LNCaP clone FGC (cell line): ENCODE data around the gene MCFD2.
"Not testable (repeated sequence)": the region's sequence is repeated elsewhere in the genome, so short reads cannot be mapped to it uniquely, and the experiment has no call there.

Experiments used
- DNase-seq: peaks from one replicate; pipeline ENCODE4 v3.0.0-alpha.2; 2011; ENCODE audit warnings: low read depth
- H3K4me3 ChIP-seq: 2 replicates; pipeline ENCODE4 v1.5.1; 2011; ENCODE audit warnings: mild to moderate bottlenecking, low read depth, low read length, control low read depth
- TF ChIP-seq, protein P1 (sequence below): IDR thresholded peaks from 2 replicates; pipeline ENCODE4 v1.5.1; 2012; ENCODE audit warnings: mild to moderate bottlenecking; ENCODE audit not compliant: control insufficient read depth, insufficient read depth; ENCODE audit errors: extremely low read depth

MCFD2 gene

DNA sequence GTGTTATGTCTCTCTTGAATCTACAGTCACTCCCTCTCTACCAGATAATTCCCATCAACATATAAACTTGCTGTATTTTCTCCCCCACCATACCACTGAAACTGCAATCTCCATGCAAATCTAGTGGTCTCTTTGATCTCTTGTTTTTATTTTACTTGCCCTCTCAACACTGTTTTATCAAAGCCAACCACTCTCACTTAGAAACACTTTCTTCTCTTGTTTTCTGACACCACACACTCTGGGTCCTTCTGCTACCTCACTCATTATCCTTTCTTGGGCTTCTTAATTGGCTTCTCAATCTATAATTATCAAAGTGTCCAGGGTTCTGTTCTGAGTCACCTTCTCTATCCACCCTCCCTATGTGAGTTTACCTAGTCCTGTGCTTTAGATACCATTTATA lies 2.0 kb upstream of the MCFD2 start:
- DNase-seq: no peak
- TF ChIP-seq, protein P1, sequence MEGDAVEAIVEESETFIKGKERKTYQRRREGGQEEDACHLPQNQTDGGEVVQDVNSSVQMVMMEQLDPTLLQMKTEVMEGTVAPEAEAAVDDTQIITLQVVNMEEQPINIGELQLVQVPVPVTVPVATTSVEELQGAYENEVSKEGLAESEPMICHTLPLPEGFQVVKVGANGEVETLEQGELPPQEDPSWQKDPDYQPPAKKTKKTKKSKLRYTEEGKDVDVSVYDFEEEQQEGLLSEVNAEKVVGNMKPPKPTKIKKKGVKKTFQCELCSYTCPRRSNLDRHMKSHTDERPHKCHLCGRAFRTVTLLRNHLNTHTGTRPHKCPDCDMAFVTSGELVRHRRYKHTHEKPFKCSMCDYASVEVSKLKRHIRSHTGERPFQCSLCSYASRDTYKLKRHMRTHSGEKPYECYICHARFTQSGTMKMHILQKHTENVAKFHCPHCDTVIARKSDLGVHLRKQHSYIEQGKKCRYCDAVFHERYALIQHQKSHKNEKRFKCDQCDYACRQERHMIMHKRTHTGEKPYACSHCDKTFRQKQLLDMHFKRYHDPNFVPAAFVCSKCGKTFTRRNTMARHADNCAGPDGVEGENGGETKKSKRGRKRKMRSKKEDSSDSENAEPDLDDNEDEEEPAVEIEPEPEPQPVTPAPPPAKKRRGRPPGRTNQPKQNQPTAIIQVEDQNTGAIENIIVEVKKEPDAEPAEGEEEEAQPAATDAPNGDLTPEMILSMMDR: no peak
- H3K4me3 ChIP-seq: no peak overlapping the region

DNA sequence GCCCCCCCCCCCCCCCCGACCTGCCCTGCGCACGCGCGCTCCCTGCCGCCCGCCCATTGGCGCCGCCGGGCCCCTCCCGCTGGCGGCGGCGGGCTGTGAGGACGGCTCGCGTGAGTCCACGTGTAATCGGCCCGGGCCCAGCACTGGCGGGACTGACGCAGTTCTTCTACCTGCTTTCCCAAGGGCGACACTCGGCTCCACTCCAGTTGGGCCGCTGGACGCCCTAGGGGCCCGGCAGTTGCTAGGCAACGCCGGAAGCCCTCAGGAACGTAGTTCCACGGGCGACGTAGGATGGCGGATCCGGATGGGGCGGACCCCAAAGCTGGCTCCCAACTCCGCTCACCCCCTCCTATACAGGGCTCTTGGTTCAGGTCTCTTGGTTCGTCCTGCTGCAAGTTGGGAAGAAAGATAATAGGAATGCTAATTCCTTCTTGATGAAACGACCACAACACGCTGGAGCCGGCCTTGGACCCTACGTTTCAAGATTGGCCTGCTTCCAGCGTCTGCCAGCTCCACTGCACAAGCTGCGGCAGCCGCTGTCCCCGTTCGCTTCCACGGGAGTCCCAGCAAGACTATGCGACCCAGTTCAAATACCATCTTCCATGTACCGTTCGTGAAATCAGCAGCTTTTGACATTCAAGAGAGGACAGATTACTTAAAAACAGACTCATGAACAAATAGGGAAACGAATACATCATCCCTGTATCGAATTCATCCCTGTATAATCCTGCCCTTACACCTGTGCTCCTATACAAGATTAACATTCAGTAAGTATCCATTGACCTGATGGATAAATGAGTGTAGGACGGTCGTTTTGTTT lies 415 bp upstream of the MCFD2 start:
- DNase-seq: peak; percentile 83
- TF ChIP-seq, protein P1: no peak
- H3K4me3 ChIP-seq: peak overlapping the region; percentile 80

DNA sequence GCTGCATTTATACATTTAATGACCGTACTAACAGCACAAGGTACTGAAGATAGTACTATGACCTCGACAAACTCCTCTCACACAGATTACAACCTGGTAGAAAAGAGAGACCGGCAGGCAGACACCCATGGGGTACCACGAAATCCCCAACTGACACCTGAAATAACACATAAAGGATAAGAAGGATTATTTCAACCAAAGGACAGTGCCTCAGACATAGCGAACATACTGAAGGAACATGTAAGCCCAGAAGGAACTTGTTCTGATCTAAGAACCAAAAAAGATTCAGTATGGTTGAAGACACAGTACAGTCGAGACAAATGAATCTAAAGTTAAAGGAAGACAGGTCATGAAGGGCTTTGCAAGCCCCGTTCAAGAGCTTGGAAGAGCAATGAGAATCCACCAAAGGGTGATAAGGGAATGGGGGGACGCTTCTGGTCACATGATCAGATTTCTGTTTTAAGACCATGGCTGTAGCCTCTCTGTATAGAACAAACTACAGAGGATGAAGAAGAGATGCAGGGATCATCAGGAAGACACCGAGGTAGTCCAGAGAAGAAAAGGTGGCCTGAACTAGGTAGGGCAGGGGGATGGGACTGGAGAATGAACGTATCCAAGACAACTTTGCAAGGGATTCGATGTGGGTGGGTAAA lies 902 bp downstream of the MCFD2 start:
- TF ChIP-seq, protein P1: no peak
- no peak for DNase-seq
- H3K4me3 ChIP-seq: peak overlapping the region; percentile 80

DNA sequence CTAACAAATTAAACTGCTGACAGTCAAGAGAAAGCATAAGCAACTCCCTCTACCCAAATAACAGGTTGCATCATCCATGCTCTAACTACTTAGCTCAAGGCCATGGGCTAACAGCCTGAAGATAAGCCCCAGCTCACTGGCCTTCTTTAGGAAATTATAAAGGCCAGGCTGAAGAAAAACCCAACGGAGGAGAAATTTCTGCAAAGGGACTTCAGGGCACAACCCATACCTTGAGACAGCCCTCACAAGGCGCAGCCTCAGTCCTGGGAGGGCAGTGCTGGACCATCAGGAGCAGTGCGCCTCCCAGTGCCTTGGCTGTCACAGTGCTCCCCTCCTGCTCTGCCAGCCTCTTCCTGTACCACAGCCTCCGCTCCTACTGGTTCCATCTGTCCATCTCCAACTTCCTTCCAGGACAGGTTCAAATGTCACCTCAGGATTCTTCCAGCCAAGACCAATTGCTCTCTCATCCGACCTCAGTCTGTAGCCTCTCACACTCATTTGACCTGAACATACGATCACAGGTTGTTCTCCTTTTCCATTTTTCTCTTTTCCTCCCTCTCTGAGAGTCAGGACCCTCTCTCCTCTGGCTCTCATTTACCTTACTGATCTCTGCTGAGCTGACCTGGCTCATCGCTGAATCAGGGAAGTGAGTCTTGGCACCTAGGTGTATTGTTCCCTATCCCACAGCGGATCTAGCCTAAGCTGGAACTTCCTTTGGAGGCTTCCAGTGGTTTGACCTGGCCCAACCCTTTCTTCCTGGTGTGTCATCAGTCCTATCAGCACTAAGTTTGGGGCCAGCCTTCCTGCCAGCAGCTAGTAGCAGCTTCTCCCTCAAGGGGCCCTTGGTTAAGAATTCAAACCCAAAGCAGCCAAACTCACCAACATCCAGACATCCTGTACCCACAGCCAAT lies 1.9 kb downstream of the MCFD2 start:
- peak; percentile 23 for DNase-seq

DNA sequence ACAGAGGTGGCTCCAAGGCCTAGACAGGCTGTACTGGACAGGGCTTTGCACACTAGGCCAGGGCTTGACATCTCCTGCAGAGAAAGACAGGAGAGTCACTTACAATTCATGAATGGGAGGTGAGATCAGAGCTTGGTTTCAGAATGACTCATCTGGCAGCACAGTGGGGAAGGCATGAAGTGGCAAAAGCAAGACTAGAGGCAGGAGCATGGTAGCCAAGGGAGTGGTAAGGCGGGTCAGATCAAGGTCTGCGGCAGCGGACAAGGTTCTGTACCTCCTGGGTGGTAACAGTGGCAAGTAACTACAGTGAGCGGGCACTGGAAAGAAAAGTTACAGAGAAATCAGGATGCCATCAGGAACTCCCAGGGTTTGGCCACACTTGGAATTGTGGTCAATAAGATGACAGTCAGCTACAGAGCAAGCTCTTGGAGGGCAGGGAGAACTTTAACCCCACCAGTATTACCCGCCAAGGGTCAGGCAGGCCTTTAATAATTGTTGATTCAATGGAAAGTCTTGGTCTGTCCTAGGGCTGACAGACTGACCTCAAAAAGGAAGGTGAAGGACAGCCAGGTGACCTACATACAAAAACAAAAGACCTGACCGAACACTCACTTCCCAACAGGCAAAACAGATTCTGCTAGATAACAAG lies 5.7 kb downstream of the MCFD2 start:
- TF ChIP-seq, protein P1: no peak
- no peak overlapping the region for H3K4me3 ChIP-seq
- no peak for DNase-seq

More for the DNA sequence above, 1.9 kb downstream of the MCFD2 start:
- TF ChIP-seq, protein P1: no peak
- peak overlapping the region; percentile 80 for H3K4me3 ChIP-seq

DNA sequence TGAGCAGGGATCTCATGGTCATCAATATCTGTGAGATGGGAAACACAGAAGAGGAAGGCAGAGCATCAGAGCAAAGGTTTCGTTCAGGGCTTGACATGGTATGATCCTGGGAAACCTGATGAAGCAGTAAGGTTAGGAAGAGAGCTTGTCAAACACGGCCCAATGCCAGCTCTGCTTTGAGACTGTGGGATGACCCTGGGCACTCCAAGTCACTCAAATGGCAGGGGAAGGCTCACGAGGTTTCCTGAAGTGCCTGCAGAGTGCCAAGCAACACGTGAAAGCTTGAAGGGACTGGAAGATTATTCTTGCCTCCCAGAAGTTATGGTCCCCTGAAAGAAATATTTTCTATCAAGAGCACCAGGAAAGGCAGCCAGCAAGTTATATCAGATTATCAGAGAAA lies 6.5 kb downstream of the MCFD2 start:
- TF ChIP-seq, protein P1: no peak
- no peak for DNase-seq
- no peak overlapping the region for H3K4me3 ChIP-seq

DNA sequence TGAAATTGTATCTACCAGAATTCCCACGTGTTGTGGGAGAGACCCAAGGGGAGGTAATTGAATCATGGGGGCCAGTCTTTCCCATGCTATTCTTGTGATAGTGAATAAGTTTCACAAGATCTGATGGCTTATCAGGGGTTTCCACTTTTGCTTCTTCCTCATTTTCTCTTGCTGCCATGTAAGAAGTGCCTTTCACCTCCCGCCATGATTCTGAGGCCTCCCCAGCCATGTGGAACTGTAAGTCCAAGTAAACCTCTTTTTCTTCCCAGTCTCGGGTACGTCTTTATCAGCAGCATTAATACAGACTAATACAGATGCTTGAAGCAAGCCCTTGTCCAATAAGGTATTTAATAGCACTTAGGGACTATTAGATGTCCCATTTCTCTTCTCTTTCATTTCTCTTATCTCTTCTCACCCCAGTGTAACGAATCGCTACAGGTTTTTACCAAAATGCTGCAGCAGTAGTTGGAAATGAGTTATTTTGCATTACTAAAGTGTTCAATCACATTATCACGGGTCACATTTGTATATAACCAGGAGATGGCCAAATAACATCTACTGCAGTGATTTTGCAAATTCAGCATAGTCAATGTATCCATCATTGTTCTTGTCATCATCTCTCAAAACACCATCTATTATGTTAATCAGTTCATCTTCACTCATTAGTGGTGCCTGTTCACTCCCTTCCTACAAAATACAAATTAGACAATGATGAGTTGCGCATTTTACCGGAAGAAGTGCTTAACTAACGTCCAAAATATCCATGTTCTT lies 10.5 kb downstream of the MCFD2 start:
- not testable (repeated sequence) for DNase-seq, H3K4me3 ChIP-seq

DNA sequence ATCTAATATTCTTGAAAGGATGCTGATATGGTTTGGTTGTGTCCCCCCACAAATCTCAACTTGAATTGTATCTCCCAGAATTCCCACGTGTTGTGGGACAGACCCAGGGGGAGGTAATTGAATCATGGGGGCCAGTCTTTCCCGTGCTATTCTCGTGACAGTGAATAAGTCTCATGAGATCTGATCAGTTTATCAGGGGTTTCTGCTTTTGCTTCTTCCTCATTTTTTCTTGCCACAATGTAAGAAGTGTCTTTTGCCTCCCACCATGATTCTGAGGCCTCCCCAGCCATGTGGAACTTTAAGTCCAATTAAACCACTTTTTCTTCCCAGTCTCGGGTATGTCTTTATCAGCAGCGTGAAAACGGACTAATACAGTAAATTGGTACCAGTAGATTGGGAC lies 12.6 kb downstream of the MCFD2 start:
- DNase-seq, H3K4me3 ChIP-seq: not testable (repeated sequence)
